H1 (cell line): ENCODE measurements around the gene PSMD5. TPM values are rescaled to one million over a fixed set of nuclear protein-coding genes. Genes with fewer than 3 reads are reported as not detected.
A peak's percentile ranks its signal among the peaks of the same experiment; 100 is the strongest.

Source experiments
- BACH1 ChIP-seq: IDR thresholded peaks from 2 replicates; pipeline ENCODE4 v1.6.1; 2012; ENCODE audit warnings: low read length, improper control_type of control experiment
- CHD2 ChIP-seq: IDR thresholded peaks from 2 replicates; pipeline ENCODE4 v1.6.1; 2012; ENCODE audit warnings: low read length, improper control_type of control experiment
- EP300 ChIP-seq, 2 experiments: IDR thresholded peaks; 1 replicate in 1 of 2; 2 replicates in 1 of 2; pipeline ENCODE4 v1.6.1; 2011 to 2012; ENCODE audit warnings: low read depth in 2 of 2, low read length in 2 of 2, mild to moderate bottlenecking in 2 of 2, borderline replicate concordance in 1 of 2, inconsistent platforms in 1 of 2, moderate library complexity in 1 of 2
- MAFK ChIP-seq: IDR thresholded peaks from 2 replicates; pipeline ENCODE4 v1.6.1; 2012; ENCODE audit warnings: low read depth, mild to moderate bottlenecking, improper control_type of control experiment, low read length
- SIN3A ChIP-seq, 2 experiments: IDR thresholded peaks in 1 of 2; conservative IDR thresholded peaks in 1 of 2; 2 replicates each; pipeline ENCODE4 v1.6.1; 2011 to 2012; ENCODE audit warnings: low read length in 2 of 2, improper control_type of control experiment in 1 of 2, low read depth in 1 of 2, mild to moderate bottlenecking in 1 of 2
- SP4 ChIP-seq: IDR thresholded peaks from 2 replicates; pipeline ENCODE4 v1.6.1; 2012; ENCODE audit warnings: low read length, inconsistent platforms
- ZNF274 ChIP-seq: IDR thresholded peaks from 2 replicates; pipeline ENCODE4 v1.7.0; 2012; ENCODE audit warnings: low read length, borderline replicate concordance; ENCODE audit errors: extremely low read depth
- polyA plus RNA-seq, 7 experiments: library from polyadenylated mRNA; depleted of rRNA in 3 of 7; stranded (reverse) in 5 of 7; unstranded in 2 of 7; fragments of >200 nt in 5 of 7; fragments of 200-250 nt in 2 of 7; gene quantifications; 1 replicate in 5 of 7; 2 replicates in 1 of 7; 4 replicates in 1 of 7; pipeline versions ENCODE4 v1.2.1 to v1.2.3, GENCODE V29; 2011 to 2013; ENCODE audit warnings: missing spikeins in 2 of 7, mixed read lengths in 2 of 7
- total RNA-seq: library from RNA; stranded (reverse); fragmentation: NEBNext Ultra II Directional; extraction: Animal tissue kit (Norgen Biotek cat#: 25700); gene quantifications from 2 replicates; pipeline ENCODE4 v1.2.1, GENCODE V29; 2021
- TF ChIP-seq, protein P1 (sequence below): fragments of 300-600 bp; sonication (generic); IDR thresholded peaks from 2 replicates; pipeline ENCODE4 v1.7.1; 2012; ENCODE audit warnings: low read length, moderate library complexity, mild to moderate bottlenecking, inconsistent platforms; ENCODE audit not compliant: insufficient replicate concordance
- TF ChIP-seq, protein P2 (sequence below): IDR thresholded peaks from 2 replicates; pipeline ENCODE4 v1.6.1; 2011; ENCODE audit warnings: low read depth, mild to moderate bottlenecking, low read length; ENCODE audit not compliant: insufficient read depth
- TF ChIP-seq, protein P3 (sequence below): IDR thresholded peaks from 2 replicates; pipeline ENCODE4 v1.6.1; 2012; ENCODE audit warnings: inconsistent platforms

PSMD5 gene
- total and polyA plus RNA-seq, 2 of the 8 experiments (the other 6 are each of a cell fraction or from before 2014, with no cell fraction given), result 19.2 to 30.5 TPM

DNA sequence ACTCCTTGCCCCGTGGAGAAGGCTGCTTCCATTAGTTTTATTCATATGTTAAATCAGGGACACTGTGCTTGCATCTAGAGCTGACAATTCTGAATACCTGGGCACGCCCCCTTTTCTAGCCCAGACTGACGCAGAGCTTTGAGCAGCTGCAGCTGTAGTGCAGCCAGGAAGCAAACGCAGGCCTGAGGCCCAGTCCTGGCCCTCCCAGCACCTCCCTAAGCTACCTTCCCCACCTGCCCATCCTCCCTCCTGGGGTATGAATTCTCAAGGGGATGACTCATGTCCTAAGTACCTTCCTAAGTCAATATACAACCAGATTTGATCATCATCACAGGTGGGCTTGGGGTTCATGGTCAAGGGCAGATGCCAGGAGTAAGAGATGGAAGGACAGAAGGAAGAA lies 30.8 kb upstream of the PSMD5 start (continued):
- TF ChIP-seq, protein P1, sequence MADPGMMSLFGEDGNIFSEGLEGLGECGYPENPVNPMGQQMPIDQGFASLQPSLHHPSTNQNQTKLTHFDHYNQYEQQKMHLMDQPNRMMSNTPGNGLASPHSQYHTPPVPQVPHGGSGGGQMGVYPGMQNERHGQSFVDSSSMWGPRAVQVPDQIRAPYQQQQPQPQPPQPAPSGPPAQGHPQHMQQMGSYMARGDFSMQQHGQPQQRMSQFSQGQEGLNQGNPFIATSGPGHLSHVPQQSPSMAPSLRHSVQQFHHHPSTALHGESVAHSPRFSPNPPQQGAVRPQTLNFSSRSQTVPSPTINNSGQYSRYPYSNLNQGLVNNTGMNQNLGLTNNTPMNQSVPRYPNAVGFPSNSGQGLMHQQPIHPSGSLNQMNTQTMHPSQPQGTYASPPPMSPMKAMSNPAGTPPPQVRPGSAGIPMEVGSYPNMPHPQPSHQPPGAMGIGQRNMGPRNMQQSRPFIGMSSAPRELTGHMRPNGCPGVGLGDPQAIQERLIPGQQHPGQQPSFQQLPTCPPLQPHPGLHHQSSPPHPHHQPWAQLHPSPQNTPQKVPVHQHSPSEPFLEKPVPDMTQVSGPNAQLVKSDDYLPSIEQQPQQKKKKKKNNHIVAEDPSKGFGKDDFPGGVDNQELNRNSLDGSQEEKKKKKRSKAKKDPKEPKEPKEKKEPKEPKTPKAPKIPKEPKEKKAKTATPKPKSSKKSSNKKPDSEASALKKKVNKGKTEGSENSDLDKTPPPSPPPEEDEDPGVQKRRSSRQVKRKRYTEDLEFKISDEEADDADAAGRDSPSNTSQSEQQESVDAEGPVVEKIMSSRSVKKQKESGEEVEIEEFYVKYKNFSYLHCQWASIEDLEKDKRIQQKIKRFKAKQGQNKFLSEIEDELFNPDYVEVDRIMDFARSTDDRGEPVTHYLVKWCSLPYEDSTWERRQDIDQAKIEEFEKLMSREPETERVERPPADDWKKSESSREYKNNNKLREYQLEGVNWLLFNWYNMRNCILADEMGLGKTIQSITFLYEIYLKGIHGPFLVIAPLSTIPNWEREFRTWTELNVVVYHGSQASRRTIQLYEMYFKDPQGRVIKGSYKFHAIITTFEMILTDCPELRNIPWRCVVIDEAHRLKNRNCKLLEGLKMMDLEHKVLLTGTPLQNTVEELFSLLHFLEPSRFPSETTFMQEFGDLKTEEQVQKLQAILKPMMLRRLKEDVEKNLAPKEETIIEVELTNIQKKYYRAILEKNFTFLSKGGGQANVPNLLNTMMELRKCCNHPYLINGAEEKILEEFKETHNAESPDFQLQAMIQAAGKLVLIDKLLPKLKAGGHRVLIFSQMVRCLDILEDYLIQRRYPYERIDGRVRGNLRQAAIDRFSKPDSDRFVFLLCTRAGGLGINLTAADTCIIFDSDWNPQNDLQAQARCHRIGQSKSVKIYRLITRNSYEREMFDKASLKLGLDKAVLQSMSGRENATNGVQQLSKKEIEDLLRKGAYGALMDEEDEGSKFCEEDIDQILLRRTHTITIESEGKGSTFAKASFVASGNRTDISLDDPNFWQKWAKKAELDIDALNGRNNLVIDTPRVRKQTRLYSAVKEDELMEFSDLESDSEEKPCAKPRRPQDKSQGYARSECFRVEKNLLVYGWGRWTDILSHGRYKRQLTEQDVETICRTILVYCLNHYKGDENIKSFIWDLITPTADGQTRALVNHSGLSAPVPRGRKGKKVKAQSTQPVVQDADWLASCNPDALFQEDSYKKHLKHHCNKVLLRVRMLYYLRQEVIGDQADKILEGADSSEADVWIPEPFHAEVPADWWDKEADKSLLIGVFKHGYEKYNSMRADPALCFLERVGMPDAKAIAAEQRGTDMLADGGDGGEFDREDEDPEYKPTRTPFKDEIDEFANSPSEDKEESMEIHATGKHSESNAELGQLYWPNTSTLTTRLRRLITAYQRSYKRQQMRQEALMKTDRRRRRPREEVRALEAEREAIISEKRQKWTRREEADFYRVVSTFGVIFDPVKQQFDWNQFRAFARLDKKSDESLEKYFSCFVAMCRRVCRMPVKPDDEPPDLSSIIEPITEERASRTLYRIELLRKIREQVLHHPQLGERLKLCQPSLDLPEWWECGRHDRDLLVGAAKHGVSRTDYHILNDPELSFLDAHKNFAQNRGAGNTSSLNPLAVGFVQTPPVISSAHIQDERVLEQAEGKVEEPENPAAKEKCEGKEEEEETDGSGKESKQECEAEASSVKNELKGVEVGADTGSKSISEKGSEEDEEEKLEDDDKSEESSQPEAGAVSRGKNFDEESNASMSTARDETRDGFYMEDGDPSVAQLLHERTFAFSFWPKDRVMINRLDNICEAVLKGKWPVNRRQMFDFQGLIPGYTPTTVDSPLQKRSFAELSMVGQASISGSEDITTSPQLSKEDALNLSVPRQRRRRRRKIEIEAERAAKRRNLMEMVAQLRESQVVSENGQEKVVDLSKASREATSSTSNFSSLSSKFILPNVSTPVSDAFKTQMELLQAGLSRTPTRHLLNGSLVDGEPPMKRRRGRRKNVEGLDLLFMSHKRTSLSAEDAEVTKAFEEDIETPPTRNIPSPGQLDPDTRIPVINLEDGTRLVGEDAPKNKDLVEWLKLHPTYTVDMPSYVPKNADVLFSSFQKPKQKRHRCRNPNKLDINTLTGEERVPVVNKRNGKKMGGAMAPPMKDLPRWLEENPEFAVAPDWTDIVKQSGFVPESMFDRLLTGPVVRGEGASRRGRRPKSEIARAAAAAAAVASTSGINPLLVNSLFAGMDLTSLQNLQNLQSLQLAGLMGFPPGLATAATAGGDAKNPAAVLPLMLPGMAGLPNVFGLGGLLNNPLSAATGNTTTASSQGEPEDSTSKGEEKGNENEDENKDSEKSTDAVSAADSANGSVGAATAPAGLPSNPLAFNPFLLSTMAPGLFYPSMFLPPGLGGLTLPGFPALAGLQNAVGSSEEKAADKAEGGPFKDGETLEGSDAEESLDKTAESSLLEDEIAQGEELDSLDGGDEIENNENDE, result no peak
- TF ChIP-seq SP4 (0 out of 2 replicates have a peak, but pooled peaks have one; percentile 28), CHD2 (no peak; the same call in 1 of the 2 replicates), BACH1 (no peak), SIN3A (conservative IDR thresholded peaks at IDR 0.05 in 1 of 2, IDR thresholded peaks at IDR 0.05 in 1 of 2; ENCODE audit: low read depth in 1 of 2, low read length in 2 of 2) (peak; percentile 70 to 71; a peak in 3 of 4 replicates), MAFK (no peak), ZNF274 (no peak), EP300 (IDR thresholded peaks at IDR 0.05; ENCODE audit: borderline replicate concordance in 1 of 2, low read depth in 2 of 2, low read length in 2 of 2) (peak in 1 of 2 experiments; percentile 54; a peak in 1 of 3 replicates)
- TF ChIP-seq, protein P2, sequence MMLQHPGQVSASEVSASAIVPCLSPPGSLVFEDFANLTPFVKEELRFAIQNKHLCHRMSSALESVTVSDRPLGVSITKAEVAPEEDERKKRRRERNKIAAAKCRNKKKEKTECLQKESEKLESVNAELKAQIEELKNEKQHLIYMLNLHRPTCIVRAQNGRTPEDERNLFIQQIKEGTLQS, result 0 out of 2 replicates have a peak, but pooled peaks have one; percentile 2
- TF ChIP-seq, protein P3, sequence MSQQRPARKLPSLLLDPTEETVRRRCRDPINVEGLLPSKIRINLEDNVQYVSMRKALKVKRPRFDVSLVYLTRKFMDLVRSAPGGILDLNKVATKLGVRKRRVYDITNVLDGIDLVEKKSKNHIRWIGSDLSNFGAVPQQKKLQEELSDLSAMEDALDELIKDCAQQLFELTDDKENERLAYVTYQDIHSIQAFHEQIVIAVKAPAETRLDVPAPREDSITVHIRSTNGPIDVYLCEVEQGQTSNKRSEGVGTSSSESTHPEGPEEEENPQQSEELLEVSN, result no peak
